A549 (cell line): ENCODE measurements around the gene LRP5. TPM values are rescaled to one million over a fixed set of nuclear protein-coding genes. Genes with fewer than 3 reads are reported as not detected.
A peak's percentile ranks its signal among the peaks of the same experiment; 100 is the strongest.

Experiments
- CHD2 ChIP-seq: fragments of 150-350 bp; IDR thresholded peaks from 2 replicates; pipeline ENCODE4 v1.6.1; 2014; ENCODE audit warnings: low read length; ENCODE audit not compliant: partially characterized antibody
- EP300 ChIP-seq, 2 experiments: fragments of >200 bp; sonication (Bioruptor Twin); formaldehyde crosslinking; IDR thresholded peaks; 2 replicates in 1 of 2; 3 replicates in 1 of 2; pipeline ENCODE4 v1.6.1; 2016 to 2017
- FOSL2 ChIP-seq, 2 experiments: fragments of 450-650 bp in 1 of 2; fragments of >200 bp in 1 of 2; sonication (Bioruptor Twin) in 1 of 2; formaldehyde crosslinking; IDR thresholded peaks; 2 replicates each; pipeline versions ENCODE4 v1.5.0 to v1.6.1; 2016 to 2020; ENCODE audit warnings: mild to moderate bottlenecking in 1 of 2, moderate library complexity in 1 of 2
- HDAC2 ChIP-seq: fragments of 200-600 bp; sonication (generic); IDR thresholded peaks from 2 replicates; pipeline ENCODE4 v1.6.1; 2016
- HEYL ChIP-seq: fragments of 250-450 bp; sonication (Bioruptor Pico); IDR thresholded peaks from 2 replicates; pipeline ENCODE4 v1.8.0; 2021; ENCODE audit warnings: mild to moderate bottlenecking, moderate library complexity
- HOXA7 ChIP-seq: fragments of 250-450 bp; sonication (Bioruptor Pico); IDR thresholded peaks from 2 replicates; pipeline ENCODE4 v1.5.0; 2020; ENCODE audit warnings: mild to moderate bottlenecking, moderate library complexity
- HOXB13 ChIP-seq: fragments of 250-450 bp; sonication (Bioruptor Pico); IDR thresholded peaks from 2 replicates; pipeline ENCODE4 v1.5.0; 2020; ENCODE audit warnings: low read depth, mild to moderate bottlenecking, moderate library complexity
- KDM1A ChIP-seq: fragments of 200-600 bp; sonication (generic); IDR thresholded peaks from 2 replicates; pipeline ENCODE4 v1.6.1; 2016; ENCODE audit warnings: low read depth, mild to moderate bottlenecking
- NFE2L2 ChIP-seq: fragments of 150-350 bp; conservative IDR thresholded peaks from 2 replicates; pipeline ENCODE4 v1.6.1; 2014; ENCODE audit warnings: low read length
- NR3C1 ChIP-seq: fragments of >200 bp; sonication (Bioruptor Twin); formaldehyde crosslinking; IDR thresholded peaks from 3 replicates; pipeline ENCODE4 v1.6.1; 2017
- POLR2A ChIP-seq: IDR thresholded peaks from 2 replicates; pipeline ENCODE4 v1.6.1; 2012; ENCODE audit warnings: mild to moderate bottlenecking, low read length
- POLR2AphosphoS2 ChIP-seq: conservative IDR thresholded peaks from 2 replicates; pipeline ENCODE4 v1.6.1; 2012; ENCODE audit warnings: low read length, improper control_type of control experiment, inconsistent platforms
- RARB ChIP-seq: fragments of 250-450 bp; sonication (Bioruptor Pico); IDR thresholded peaks from 2 replicates; pipeline ENCODE4 v1.8.0; 2021; ENCODE audit warnings: mild to moderate bottlenecking, moderate library complexity
- RCOR1 ChIP-seq: fragments of 150-350 bp; IDR thresholded peaks from 2 replicates; pipeline ENCODE4 v1.6.1; 2014; ENCODE audit warnings: antibody characterized with exemption, low read length, low read depth
- REST ChIP-seq: fragments of 200-600 bp; sonication (generic); IDR thresholded peaks from 2 replicates; pipeline ENCODE4 v1.6.1; 2016; ENCODE audit warnings: antibody characterized with exemption, mild to moderate bottlenecking, moderate library complexity
- RFX5 ChIP-seq: fragments of 450-650 bp; IDR thresholded peaks from 2 replicates; pipeline ENCODE4 v1.7.1; 2014; ENCODE audit warnings: antibody characterized with exemption, mild to moderate bottlenecking, moderate library complexity
- SREBF2 ChIP-seq: fragments of 450-650 bp; IDR thresholded peaks from 2 replicates; pipeline ENCODE4 v1.6.1; 2014; ENCODE audit warnings: mild to moderate bottlenecking, moderate library complexity
- TP53 ChIP-seq: fragments of 250-450 bp; sonication (Bioruptor Pico); IDR thresholded peaks from 2 replicates; pipeline ENCODE4 v1.5.0; 2021; ENCODE audit warnings: mild to moderate bottlenecking, moderate library complexity
- USF2 ChIP-seq: fragments of 450-650 bp; IDR thresholded peaks from 2 replicates; pipeline ENCODE4 v1.6.1; 2014; ENCODE audit warnings: antibody characterized with exemption
- ZNF302 ChIP-seq: fragments of 250-450 bp; sonication (Bioruptor Pico); IDR thresholded peaks from 2 replicates; pipeline ENCODE4 v1.9.0; 2021; ENCODE audit warnings: inconsistent platforms, mild to moderate bottlenecking, moderate library complexity
- ZSCAN20 ChIP-seq: fragments of 250-450 bp; sonication (Bioruptor Pico); IDR thresholded peaks from 2 replicates; pipeline ENCODE4 v1.8.0; 2022; ENCODE audit warnings: mild to moderate bottlenecking, moderate library complexity
- polyA plus RNA-seq, 4 experiments: library from polyadenylated mRNA; depleted of rRNA in 3 of 4; stranded (reverse); fragments of >200 nt; fragmentation: RNase III in 1 of 4; extraction: RNeasy Plus Mini Kit Qiagen cat#74134 plus additional on column Dnase treatment in 1 of 4; gene quantifications; 2 replicates in 3 of 4; 3 replicates in 1 of 4; pipeline ENCODE4 v1.2.3, GENCODE V29; 2011 to 2017
- TF ChIP-seq, protein P1 (sequence below): IDR thresholded peaks from 2 replicates; pipeline ENCODE4 v1.6.1; 2012
- TF ChIP-seq, protein P2 (sequence below): fragments of 250-450 bp; sonication (Bioruptor Pico); IDR thresholded peaks from 2 replicates; pipeline ENCODE4 v1.5.0; 2021; ENCODE audit warnings: mild to moderate bottlenecking, moderate library complexity, borderline replicate concordance
- TF ChIP-seq, protein P3 (sequence below): fragments of >200 bp; sonication (Bioruptor Twin); formaldehyde crosslinking; IDR thresholded peaks from 3 replicates; pipeline ENCODE4 v1.5.1; 2016
- TF ChIP-seq, protein P4 (sequence below): fragments of 250-450 bp; sonication (Bioruptor Pico); IDR thresholded peaks from 2 replicates; pipeline ENCODE4 v1.5.0; 2020; ENCODE audit warnings: low read depth, mild to moderate bottlenecking, moderate library complexity

LRP5 gene
- polyA plus RNA-seq, 2 of the 4 experiments (the other 2 are of a cell fraction): 10.9 to 32.3 TPM

DNA sequence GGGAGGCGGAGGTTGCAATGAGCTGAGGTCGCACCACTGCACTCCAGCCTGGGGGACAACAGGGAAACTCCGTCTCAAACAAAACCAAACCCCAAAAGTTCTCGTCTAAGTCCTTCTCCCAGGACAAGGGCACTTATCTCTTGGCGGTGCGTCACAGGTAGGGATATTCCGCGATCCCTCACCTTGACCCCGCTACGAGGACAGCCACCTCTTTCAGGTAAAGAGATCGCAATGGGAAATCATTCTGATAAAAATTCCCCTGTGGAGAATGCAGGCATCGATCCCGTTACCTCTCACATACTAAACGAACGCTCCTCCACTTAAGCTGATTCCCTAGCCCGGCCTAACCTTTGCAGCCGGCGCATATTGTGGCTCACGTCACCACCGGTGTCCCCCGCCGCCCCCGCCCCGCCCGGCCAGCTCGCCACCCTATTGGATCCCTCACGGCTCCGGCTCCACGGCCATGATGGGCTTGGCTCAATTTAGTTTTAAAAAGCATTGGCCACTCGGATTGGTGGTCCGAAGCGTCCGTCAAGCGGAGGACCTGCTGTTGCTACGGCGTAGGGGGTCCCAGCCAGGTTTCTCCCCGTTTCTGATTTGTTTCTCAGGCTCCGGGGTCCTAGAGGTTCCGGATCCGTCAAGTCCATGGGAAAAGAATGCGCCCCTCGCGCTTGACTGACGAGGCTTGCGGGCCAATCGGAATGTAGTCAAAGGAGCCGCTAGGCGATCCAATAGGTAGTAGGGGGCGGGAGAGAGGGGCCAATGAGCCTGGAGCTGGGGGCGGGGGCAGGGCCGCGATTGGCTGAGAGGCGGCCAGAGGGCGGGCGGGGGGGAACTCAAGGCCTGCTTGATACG is 147.7 kb downstream of the LRP5 start (continued):
- TF ChIP-seq REST (no peak), NFE2L2 (no peak), ZNF302 (CRISPR knock-in tag) (no peak), SREBF2 (peak; percentile 86), RFX5 (no peak), RARB (CRISPR knock-in tag) (peak; percentile 92), CHD2 (peak; percentile 1), EP300 (IDR thresholded peaks at IDR 0.05) (no peak), POLR2A (peak; percentile 49; the same call in 1 of the 2 replicates), USF2 (no peak), TP53 (CRISPR knock-in tag) (peak; percentile 94; the same call in 1 of the 2 replicates), KDM1A (no peak), HOXA7 (CRISPR knock-in tag) (peak; percentile 95), ZSCAN20 (no peak), HOXB13 (CRISPR knock-in tag) (no peak), FOSL2 (IDR thresholded peaks at IDR 0.05) (no peak), FOSL2 (CRISPR knock-in tag; IDR thresholded peaks at IDR 0.05) (peak; percentile 18; the same call in 1 of the 2 replicates), RCOR1 (no peak), POLR2AphosphoS2 (no peak), NR3C1 (no peak), HEYL (CRISPR knock-in tag) (no peak), HDAC2 (no peak)
- TF ChIP-seq, protein P1, sequence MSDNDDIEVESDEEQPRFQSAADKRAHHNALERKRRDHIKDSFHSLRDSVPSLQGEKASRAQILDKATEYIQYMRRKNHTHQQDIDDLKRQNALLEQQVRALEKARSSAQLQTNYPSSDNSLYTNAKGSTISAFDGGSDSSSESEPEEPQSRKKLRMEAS: peak; percentile 62
- TF ChIP-seq, protein P2, sequence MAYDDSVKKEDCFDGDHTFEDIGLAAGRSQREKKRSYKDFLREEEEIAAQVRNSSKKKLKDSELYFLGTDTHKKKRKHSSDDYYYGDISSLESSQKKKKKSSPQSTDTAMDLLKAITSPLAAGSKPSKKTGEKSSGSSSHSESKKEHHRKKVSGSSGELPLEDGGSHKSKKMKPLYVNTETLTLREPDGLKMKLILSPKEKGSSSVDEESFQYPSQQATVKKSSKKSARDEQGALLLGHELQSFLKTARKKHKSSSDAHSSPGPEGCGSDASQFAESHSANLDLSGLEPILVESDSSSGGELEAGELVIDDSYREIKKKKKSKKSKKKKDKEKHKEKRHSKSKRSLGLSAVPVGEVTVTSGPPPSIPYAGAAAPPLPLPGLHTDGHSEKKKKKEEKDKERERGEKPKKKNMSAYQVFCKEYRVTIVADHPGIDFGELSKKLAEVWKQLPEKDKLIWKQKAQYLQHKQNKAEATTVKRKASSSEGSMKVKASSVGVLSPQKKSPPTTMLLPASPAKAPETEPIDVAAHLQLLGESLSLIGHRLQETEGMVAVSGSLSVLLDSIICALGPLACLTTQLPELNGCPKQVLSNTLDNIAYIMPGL (CRISPR knock-in tag): no peak; the same call in 1 of the 2 replicates
- TF ChIP-seq, protein P3, sequence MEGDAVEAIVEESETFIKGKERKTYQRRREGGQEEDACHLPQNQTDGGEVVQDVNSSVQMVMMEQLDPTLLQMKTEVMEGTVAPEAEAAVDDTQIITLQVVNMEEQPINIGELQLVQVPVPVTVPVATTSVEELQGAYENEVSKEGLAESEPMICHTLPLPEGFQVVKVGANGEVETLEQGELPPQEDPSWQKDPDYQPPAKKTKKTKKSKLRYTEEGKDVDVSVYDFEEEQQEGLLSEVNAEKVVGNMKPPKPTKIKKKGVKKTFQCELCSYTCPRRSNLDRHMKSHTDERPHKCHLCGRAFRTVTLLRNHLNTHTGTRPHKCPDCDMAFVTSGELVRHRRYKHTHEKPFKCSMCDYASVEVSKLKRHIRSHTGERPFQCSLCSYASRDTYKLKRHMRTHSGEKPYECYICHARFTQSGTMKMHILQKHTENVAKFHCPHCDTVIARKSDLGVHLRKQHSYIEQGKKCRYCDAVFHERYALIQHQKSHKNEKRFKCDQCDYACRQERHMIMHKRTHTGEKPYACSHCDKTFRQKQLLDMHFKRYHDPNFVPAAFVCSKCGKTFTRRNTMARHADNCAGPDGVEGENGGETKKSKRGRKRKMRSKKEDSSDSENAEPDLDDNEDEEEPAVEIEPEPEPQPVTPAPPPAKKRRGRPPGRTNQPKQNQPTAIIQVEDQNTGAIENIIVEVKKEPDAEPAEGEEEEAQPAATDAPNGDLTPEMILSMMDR: no peak
- TF ChIP-seq, protein P4, sequence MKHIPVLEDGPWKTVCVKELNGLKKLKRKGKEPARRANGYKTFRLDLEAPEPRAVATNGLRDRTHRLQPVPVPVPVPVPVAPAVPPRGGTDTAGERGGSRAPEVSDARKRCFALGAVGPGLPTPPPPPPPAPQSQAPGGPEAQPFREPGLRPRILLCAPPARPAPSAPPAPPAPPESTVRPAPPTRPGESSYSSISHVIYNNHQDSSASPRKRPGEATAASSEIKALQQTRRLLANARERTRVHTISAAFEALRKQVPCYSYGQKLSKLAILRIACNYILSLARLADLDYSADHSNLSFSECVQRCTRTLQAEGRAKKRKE: peak; percentile 50; the same call in 1 of the 2 replicates
